Measurements from ENCODE around the gene STT3B.

- TF ChIP-seq ZBTB10 (CRISPR knock-in tag; IDR thresholded peaks at IDR 0.05; ENCODE audit: borderline replicate concordance) (no peak), ZNF24 (IDR thresholded peaks at IDR 0.05) (no peak), HMGXB3 (CRISPR knock-in tag; IDR thresholded peaks at IDR 0.05; ENCODE audit: borderline replicate concordance) (no peak), CHCHD3 (CRISPR knock-in tag; IDR thresholded peaks at IDR 0.05) (no peak), GTF2F1 (IDR thresholded peaks at IDR 0.05; ENCODE audit: low read length) (no peak), ADNP (CRISPR knock-in tag; IDR thresholded peaks at IDR 0.05) (no peak)
These were observed 14.0 kb downstream of the STT3B start for GRCh38 chr3:31546725-31547124.
